SK-N-SH (cell line): ENCODE results near the gene CRYBB3. TPM values are rescaled to one million over a fixed set of nuclear protein-coding genes. Genes with fewer than 3 reads are reported as not detected.

Experiments
- CTCF ChIA-PET: fragments of 300-600, 350-600 bp; formaldehyde crosslinking; extraction: SDS; loops from one replicate; lab custom pipeline; 2021; lab: Yijun Ruan, JAX
- POLR2A ChIA-PET: fragments of 350-600 bp; sonication (Branson Sonifier 250); formaldehyde crosslinking; extraction: SDS; loops from one replicate; lab custom pipeline; 2020; ENCODE audit warnings: antibody characterized with exemption, inconsistent platforms; lab: Yijun Ruan, JAX
- DNase-seq: peaks from one replicate; pipeline ENCODE4 v3.0.0; 2012
- H2AFZ ChIP-seq: fragments of 200-600 bp; sonication (generic); 2 replicates; pipeline ENCODE4 v1.8.1; 2016; ENCODE audit warnings: antibody characterized with exemption, mild to moderate bottlenecking, low read depth
- H3F3A ChIP-seq: fragments of 200-600 bp; sonication (generic); replicated peaks from 2 replicates; pipeline ENCODE3; 2016; ENCODE audit warnings: antibody characterized with exemption, mild to moderate bottlenecking; ENCODE audit not compliant: insufficient read depth
- H3K27ac ChIP-seq, 2 experiments: fragments of 200-500 bp in 1 of 2; fragments of 200-600 bp in 1 of 2; sonication (Bioruptor generic) in 1 of 2; sonication (generic), shearing (Covaris generic) in 1 of 2; 2 replicates each; pipeline versions ENCODE4 v1.5.1 to v1.6.1; 2014 to 2016; ENCODE audit warnings: low read depth in 2 of 2, inconsistent platforms in 1 of 2, low read length in 1 of 2, mild to moderate bottlenecking in 1 of 2, mixed read lengths in 1 of 2
- H3K27me3 ChIP-seq: fragments of 200-600 bp; sonication (generic), shearing (Covaris generic); 2 replicates; pipeline ENCODE4 v1.6.1; 2016; ENCODE audit warnings: mixed run types; ENCODE audit not compliant: insufficient read depth
- H3K36me3 ChIP-seq, 2 experiments: fragments of 200-500 bp in 1 of 2; fragments of 200-600 bp in 1 of 2; sonication (Bioruptor generic) in 1 of 2; sonication (generic) in 1 of 2; replicated peaks in 1 of 2; 2 replicates each; pipeline versions ENCODE3 to v1.5.1; 2014 to 2016; ENCODE audit warnings: low read length in 1 of 2, mild to moderate bottlenecking in 1 of 2; ENCODE audit not compliant: insufficient read depth in 2 of 2, control insufficient read depth in 1 of 2
- H3K4me1 ChIP-seq, 2 experiments: fragments of 200-500 bp in 1 of 2; fragments of 200-600 bp in 1 of 2; sonication (Bioruptor generic) in 1 of 2; sonication (generic), shearing (Covaris generic) in 1 of 2; 2 replicates each; pipeline versions ENCODE4 v1.5.1 to v1.6.1; 2014 to 2016; ENCODE audit warnings: low read depth in 1 of 2, low read length in 1 of 2, mixed run types in 1 of 2; ENCODE audit not compliant: insufficient read depth in 2 of 2, control insufficient read depth in 1 of 2
- H3K4me2 ChIP-seq: fragments of 200-600 bp; sonication (generic), shearing (Covaris generic); 2 replicates; pipeline ENCODE4 v1.6.1; 2017; ENCODE audit warnings: mixed run types
- H3K4me3 ChIP-seq, 2 experiments: fragments of 200-500 bp in 1 of 2; fragments of 200-600 bp in 1 of 2; sonication (Bioruptor generic) in 1 of 2; sonication (generic), shearing (Covaris generic) in 1 of 2; 2 replicates each; pipeline versions ENCODE4 v1.5.1 to v1.8.1; 2014 to 2016; ENCODE audit warnings: low read depth in 2 of 2, inconsistent platforms in 1 of 2, low read length in 1 of 2, mild to moderate bottlenecking in 1 of 2, mixed read lengths in 1 of 2, moderate library complexity in 1 of 2
- H3K79me2 ChIP-seq: fragments of 200-600 bp; sonication (generic); 2 replicates; pipeline ENCODE4 v1.8.1; 2017; ENCODE audit warnings: mild to moderate bottlenecking; ENCODE audit not compliant: insufficient read depth
- H3K9ac ChIP-seq: fragments of 200-600 bp; sonication (generic); 2 replicates; pipeline ENCODE4 v1.6.1; 2017; ENCODE audit warnings: mixed run types
- H3K9me2 ChIP-seq: fragments of 200-600 bp; sonication (generic); 2 replicates; pipeline ENCODE4 v1.6.1; 2017; ENCODE audit warnings: mixed run types
- H3K9me3 ChIP-seq: fragments of 200-600 bp; sonication (generic); 2 replicates; pipeline ENCODE4 v1.6.1; 2017; ENCODE audit warnings: mixed run types, mild to moderate bottlenecking, moderate library complexity
- H4K20me1 ChIP-seq: fragments of 200-600 bp; sonication (generic); 2 replicates; pipeline ENCODE4 v1.6.1; 2017; ENCODE audit warnings: mild to moderate bottlenecking, mixed run types; ENCODE audit not compliant: insufficient read depth
- CHD2 ChIP-seq: fragments of 150-350 bp; IDR thresholded peaks from 2 replicates; pipeline ENCODE4 v1.6.1; 2018; ENCODE audit warnings: low read length; ENCODE audit not compliant: partially characterized antibody
- CTCF ChIP-seq: fragments of 200-600 bp; sonication (generic); IDR thresholded peaks from 2 replicates; pipeline ENCODE4 v1.6.1; 2017; ENCODE audit warnings: antibody characterized with exemption, mild to moderate bottlenecking, moderate library complexity
- ELF1 ChIP-seq: IDR thresholded peaks from 2 replicates; pipeline ENCODE4 v1.4.0; 2012
- FOXJ3 ChIP-seq: sonication (generic); formaldehyde crosslinking; IDR thresholded peaks from 2 replicates; pipeline ENCODE4 v1.5.1; 2020; ENCODE audit warnings: mild to moderate bottlenecking, missing genetic modification reagents
- IRF3 ChIP-seq: fragments of 150-350 bp; IDR thresholded peaks from 2 replicates; pipeline ENCODE4 v1.6.1; 2016; ENCODE audit warnings: mild to moderate bottlenecking, low read depth, low read length
- JUND ChIP-seq: IDR thresholded peaks from 2 replicates; pipeline ENCODE4 v1.4.0; 2012
- PBX3 ChIP-seq: IDR thresholded peaks from 2 replicates; pipeline ENCODE4; 2012
- RAD21 ChIP-seq: IDR thresholded peaks from 2 replicates; pipeline ENCODE4 v1.6.1; 2012; ENCODE audit warnings: mild to moderate bottlenecking, low read length
- RCOR1 ChIP-seq: fragments of 150-350 bp; IDR thresholded peaks from 2 replicates; pipeline ENCODE4 v1.6.1; 2017; ENCODE audit warnings: antibody characterized with exemption, low read length
- SMC3 ChIP-seq: IDR thresholded peaks from 2 replicates; pipeline ENCODE4 v1.6.1; 2012; ENCODE audit warnings: low read depth, low read length, improper control_type of control experiment
- TAF1 ChIP-seq: IDR thresholded peaks from 2 replicates; pipeline ENCODE4 v1.6.1; 2012; ENCODE audit warnings: low read depth, mild to moderate bottlenecking, low read length, moderate library complexity, borderline replicate concordance
- TCF12 ChIP-seq: IDR thresholded peaks from 2 replicates; pipeline ENCODE4 v1.4.0; 2012
- USF2 ChIP-seq: fragments of 150-350 bp; IDR thresholded peaks from 2 replicates; pipeline ENCODE4 v1.6.1; 2017; ENCODE audit warnings: antibody characterized with exemption, low read length, low read depth, borderline replicate concordance
- whole genome bisulfite sequencing: methylation state at CpG from one replicate; pipeline ENCODE4 v1.1.6; 2017; ENCODE audit warnings: low lambda C conversion rate; 5-methylcytosine and 5-hydroxymethylcytosine counted together
- polyA plus RNA-seq, 3 experiments: library from polyadenylated mRNA; depleted of rRNA; stranded (reverse); fragments of >200 nt; gene quantifications; 2 replicates each; pipeline ENCODE4 v1.2.3, GENCODE V29; 2012

The CRYBB3 gene
- polyA plus RNA-seq, 1 of the 3 experiments (the other 2 are of a cell fraction) = 0.35 TPM

- no peak for TF ChIP-seq CHD2
- no peak for TF ChIP-seq CTCF
- no peak for TF ChIP-seq RAD21
- no peak for TF ChIP-seq SMC3
- no peak for TF ChIP-seq USF2
- TF ChIP-seq ELF1 = no peak
Measured at GRCh38 chr22:25213221-25213620, 13.6 kb downstream of the CRYBB3 start (continued).

GRCh38 chr22:25216230-25216629 lies 16.6 kb downstream of the CRYBB3 start:
- POLR2A ChIA-PET = no interaction called here
- no peaks in the 10 kb centered on the region for H3K9me2 ChIP-seq
- no peaks in the 10 kb centered on the region for H4K20me1 ChIP-seq
- 61% methylated on average over 2 of the region's 2 CpGs for WGBS
- no peak overlapping the region for H3K4me2 ChIP-seq
- H3K9ac ChIP-seq = no peak overlapping the region
- H3K4me1 ChIP-seq = peaks cover 0 to 10% of the 10 kb centered on the region in 2 experiments; a peak in 1 of 4 replicates
- H3K79me2 ChIP-seq = no peaks in the 10 kb centered on the region
- CTCF ChIA-PET = interaction anchor here (0.7 to 1.6 kb wide), 2 partner anchors 14 to 1042 kb away, joined by 3 to 10 read pairs; no protein-coding TSS in a partner anchor
- H3K4me3 ChIP-seq = no peak overlapping the region
- no peaks in the 10 kb centered on the region for H3K27me3 ChIP-seq
- H2AFZ ChIP-seq = no peak overlapping the region
- no peak for TF ChIP-seq FOXJ3 (CRISPR knock-in tag)
- no peak for TF ChIP-seq TAF1
- no peak for TF ChIP-seq ELF1
- no peak for TF ChIP-seq CHD2
- no peak for TF ChIP-seq PBX3
- TF ChIP-seq RCOR1 = no peak
- TF ChIP-seq IRF3 = no peak
- no peak for TF ChIP-seq TCF12
- TF ChIP-seq JUND = no peak
- no peaks in the 10 kb centered on the region for H3F3A ChIP-seq
- H3K27ac ChIP-seq = no peak overlapping the region
- no peaks in the 10 kb centered on the region for H3K36me3 ChIP-seq
- H3K9me3 ChIP-seq = no peaks in the 10 kb centered on the region
- no peak for DNase-seq
